22Rv1 (cell line): ENCODE measurements around the gene TGFBR2.

Experiments used
- CTCF ChIP-seq: fragments of 450-650 bp; IDR thresholded peaks from 2 replicates; pipeline ENCODE4 v1.5.1; 2017; ENCODE audit warnings: mild to moderate bottlenecking
- ZFX ChIP-seq: fragments of 450-650 bp; IDR thresholded peaks from 2 replicates; pipeline ENCODE4 v1.6.1; 2017; ENCODE audit warnings: antibody characterized with exemption, borderline replicate concordance

DNA sequence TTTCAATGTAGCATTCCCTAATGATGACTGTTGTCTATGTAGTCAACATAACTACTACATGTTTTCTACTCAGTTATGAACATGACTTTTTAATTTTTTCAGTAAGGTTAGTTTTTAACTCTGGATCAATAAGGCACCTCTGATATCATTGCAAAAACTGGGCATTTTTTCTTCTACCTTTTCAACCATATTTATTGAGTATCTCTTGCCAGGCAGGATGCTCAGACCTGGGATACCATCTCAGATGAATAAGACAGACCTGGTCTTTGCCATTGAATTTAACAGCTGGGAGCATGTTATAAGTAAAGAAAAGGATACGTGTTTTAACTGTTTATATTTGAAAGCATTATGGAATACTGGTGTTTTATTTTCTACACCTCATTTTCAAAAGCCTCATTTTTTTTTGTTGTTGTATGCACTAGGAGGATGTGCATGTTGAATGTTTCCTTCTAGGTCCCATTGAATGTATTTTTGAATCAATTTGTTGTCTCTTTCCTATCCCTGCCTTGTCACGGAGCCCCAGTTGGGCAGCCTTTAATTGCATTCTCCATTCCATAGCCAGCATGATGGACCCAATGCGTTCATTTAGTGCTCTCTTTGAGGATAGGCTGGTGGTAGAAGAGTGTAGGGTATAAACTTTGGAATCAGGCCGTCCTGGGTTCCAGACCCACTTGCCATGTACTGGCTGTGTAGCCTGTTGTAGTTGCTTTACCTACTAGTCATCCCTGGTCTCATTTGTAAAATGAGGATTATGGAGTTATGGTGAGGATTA lies 3.7 kb downstream of the TGFBR2 start:
- TF ChIP-seq CTCF (no peak), ZFX (no peak)
